HepG2 (cell line): ENCODE results near the gene LRRC51. TPM values are rescaled to one million over a fixed set of nuclear protein-coding genes. Genes with fewer than 3 reads are reported as not detected.

ENCODE experiments used
- ATAC-seq: fragments of 200-7000 bp; cut with Tn5 transposase; 3 replicates; pipeline ENCODE4 v1.9.1; 2020; ENCODE audit warnings: mild to moderate bottlenecking, moderate library complexity
- BruUV-seq: library from RNA; stranded (reverse); fragments of 400-500 nt; replicated peaks from 2 replicates; lab custom pipeline; 2021; lab: Mats Ljungman, UMichigan
- CTCF ChIA-PET: fragments of 300-600 bp; formaldehyde crosslinking; extraction: SDS; loops from one replicate; lab custom pipeline; 2021; ENCODE audit warnings: low total read pairs, inconsistent platforms, low intra/inter-chr PET ratio; lab: Yijun Ruan, JAX
- POLR2A ChIA-PET: fragments of 350-600 bp; sonication (Branson Sonifier 250); formaldehyde crosslinking; loops from one replicate; lab custom pipeline; 2020; ENCODE audit warnings: antibody characterized with exemption, inconsistent platforms; lab: Yijun Ruan, JAX
- DNase-seq: peaks from one replicate; pipeline ENCODE4 v3.0.0-alpha.2; 2015; ENCODE audit warnings: low spot score
- FAIRE-seq: peaks from 3 replicates; lab custom pipeline; 2011; peaks lifted over from hg19 to GRCh38; lab: Jason Lieb, UNC
- H2AFZ ChIP-seq: one replicate; pipeline ENCODE4 v1.6.1; 2011; ENCODE audit warnings: low read length, inconsistent platforms
- H3K27ac ChIP-seq: fragments of 300-600 bp; 3 replicates; pipeline ENCODE4 v1.8.0; 2011; ENCODE audit warnings: mixed run types, mild to moderate bottlenecking, mixed read lengths, low read length, inconsistent platforms; ENCODE audit not compliant: insufficient read depth; ENCODE audit errors: extremely low read length
- H3K27me3 ChIP-seq, 2 experiments: fragments of 200-600 bp in 1 of 2; 2 replicates in 1 of 2; 3 replicates in 1 of 2; pipeline versions ENCODE4 v1.6.0 to v1.8.0; 2011; ENCODE audit warnings: low read length in 2 of 2, mild to moderate bottlenecking in 2 of 2, moderate library complexity in 2 of 2, inconsistent platforms in 1 of 2; ENCODE audit not compliant: insufficient read depth in 2 of 2, control insufficient read depth in 1 of 2
- H3K36me3 ChIP-seq, 2 experiments: fragments of 200-600 bp in 1 of 2; replicated peaks in 1 of 2; 2 replicates in 1 of 2; 3 replicates in 1 of 2; pipeline versions ENCODE4 v1.5.1 to v1.8.0; 2011; ENCODE audit warnings: low read length in 2 of 2, inconsistent platforms in 1 of 2; ENCODE audit not compliant: insufficient read depth in 2 of 2, control insufficient read depth in 1 of 2
- H3K4me1 ChIP-seq: 2 replicates; pipeline ENCODE4 v1.5.1; 2012; ENCODE audit warnings: low read length, inconsistent platforms; ENCODE audit not compliant: insufficient read depth
- H3K4me2 ChIP-seq: 2 replicates; pipeline ENCODE4 v1.6.0; 2011; ENCODE audit warnings: low read depth, low read length, inconsistent platforms
- H3K4me3 ChIP-seq, 3 experiments: fragments of 200-600 bp in 1 of 3; sonication (generic), shearing (Covaris generic) in 1 of 3; replicated peaks in 1 of 3; 2 replicates each; pipeline ENCODE4 v1.5.1; 2011 to 2016; ENCODE audit warnings: low read length in 3 of 3, inconsistent platforms in 2 of 3, low read depth in 2 of 3, mild to moderate bottlenecking in 2 of 3, control low read depth in 1 of 3, mixed read lengths in 1 of 3; ENCODE audit not compliant: insufficient read depth in 1 of 3
- H3K79me2 ChIP-seq: one replicate; pipeline ENCODE4 v1.6.1; 2011; ENCODE audit warnings: low read length, inconsistent platforms; ENCODE audit not compliant: insufficient read depth
- H3K9ac ChIP-seq: 2 replicates; pipeline ENCODE4 v1.6.0; 2011; ENCODE audit warnings: mild to moderate bottlenecking, low read depth, low read length, inconsistent platforms; ENCODE audit not compliant: insufficient read depth
- H3K9me3 ChIP-seq: 2 replicates; pipeline ENCODE4 v1.5.1; 2012; ENCODE audit warnings: mild to moderate bottlenecking, low read length
- H4K20me1 ChIP-seq: 2 replicates; pipeline ENCODE4 v1.6.0; 2011; ENCODE audit warnings: inconsistent platforms, mild to moderate bottlenecking, low read length, moderate library complexity; ENCODE audit not compliant: insufficient read depth
- EEA1 ChIP-seq: sonication (generic); formaldehyde crosslinking; IDR thresholded peaks from 2 replicates; pipeline ENCODE4 v1.5.1; 2020; ENCODE audit warnings: mild to moderate bottlenecking, missing genetic modification reagents, borderline replicate concordance
- GABPA ChIP-seq, 2 experiments: IDR thresholded peaks; 2 replicates each; pipeline ENCODE4 v1.6.1; 2011 to 2016; ENCODE audit warnings: low read depth in 2 of 2, low read length in 1 of 2, missing biosample characterization in 1 of 2, missing genetic modification characterization in 1 of 2
- KDM3A ChIP-seq: IDR thresholded peaks from 2 replicates; pipeline ENCODE4 v1.6.1; 2018; ENCODE audit warnings: low read depth, missing compliant biosample characterization
- MZF1 ChIP-seq: sonication (generic); formaldehyde crosslinking; IDR thresholded peaks from 2 replicates; pipeline ENCODE4 v1.8.1; 2023; ENCODE audit warnings: mild to moderate bottlenecking, missing genetic modification reagents, borderline replicate concordance
- PAX8 ChIP-seq: sonication (generic); formaldehyde crosslinking; IDR thresholded peaks from 2 replicates; pipeline ENCODE4 v1.8.0; 2022; ENCODE audit warnings: mild to moderate bottlenecking, missing genetic modification reagents, borderline replicate concordance
- REPIN1 ChIP-seq: sonication (generic); formaldehyde crosslinking; IDR thresholded peaks from 2 replicates; pipeline ENCODE4 v1.8.0; 2022; ENCODE audit warnings: missing genetic modification reagents, low read depth, mild to moderate bottlenecking, borderline replicate concordance
- ZNF451 ChIP-seq: sonication (generic); formaldehyde crosslinking; IDR thresholded peaks from 2 replicates; pipeline ENCODE4 v1.5.0; 2020; ENCODE audit warnings: mild to moderate bottlenecking, missing genetic modification reagents
- ZNF776 ChIP-seq: sonication (generic); formaldehyde crosslinking; IDR thresholded peaks from 2 replicates; pipeline ENCODE4 v1.4.0; 2020; ENCODE audit warnings: mild to moderate bottlenecking, missing genetic modification reagents
- WGBS: methylation state at CpG from one replicate; pipeline ENCODE4 v1.1.6; 2017; ENCODE audit warnings: low lambda C conversion rate; 5-methylcytosine and 5-hydroxymethylcytosine counted together
- in situ Hi-C: cut with HindIII; loops from 2 replicates; pipeline ENCODE4 v1.10.0; 2017; ENCODE audit warnings: low pct_unique_long_range_greater_than_20kb; ENCODE audit not compliant: extremely low pct_ligation_motif_present
- intact Hi-C: fragments of 100-400 bp; cut with micrococcal nuclease; formaldehyde crosslinking; loops from one replicate; pipeline ENCODE4 v1.10.0; 2022; ENCODE audit not compliant: unreplicated experiment
- polyA plus RNA-seq, 8 experiments: library from polyadenylated mRNA; depleted of rRNA in 3 of 8; stranded (reverse) in 7 of 8; unstranded in 1 of 8; fragments of >200 nt; fragmentation: Illumina TruSeq in 4 of 8; extraction: Trizol in 4 of 8; gene quantifications; 2 replicates each; pipeline versions ENCODE4 v1.2.1 to v1.2.3, GENCODE V29; 2011 to 2016; ENCODE audit warnings: low read depth in 4 of 8, missing spikeins in 1 of 8, mixed read lengths in 1 of 8; ENCODE audit not compliant: insufficient read depth in 1 of 8
- total RNA-seq, 5 experiments: library from RNA; depleted of rRNA; stranded (reverse); fragments of >200 nt; fragmentation: Illumina TruSeq; extraction: Trizol; gene quantifications; 2 replicates each; pipeline ENCODE4 v1.2.3, GENCODE V29; 2016; ENCODE audit warnings: low read depth in 1 of 5
- TF ChIP-seq, protein P1 (sequence below): sonication (generic); formaldehyde crosslinking; IDR thresholded peaks from 2 replicates; pipeline ENCODE4 v1.4.0; 2020; ENCODE audit warnings: missing genetic modification reagents
- TF ChIP-seq, protein P2 (sequence below): sonication (generic); formaldehyde crosslinking; IDR thresholded peaks from 2 replicates; pipeline ENCODE4 v1.5.0; 2020; ENCODE audit warnings: mild to moderate bottlenecking, missing genetic modification reagents
- TF ChIP-seq, protein P3 (sequence below): sonication (generic); formaldehyde crosslinking; IDR thresholded peaks from 2 replicates; pipeline ENCODE4 v1.5.0; 2020; ENCODE audit warnings: mild to moderate bottlenecking, missing genetic modification reagents
- TF ChIP-seq, protein P4 (sequence below): sonication (generic); formaldehyde crosslinking; IDR thresholded peaks from 2 replicates; pipeline ENCODE4 v1.4.0; 2020; ENCODE audit warnings: missing genetic modification reagents

Gene LRRC51
- total and polyA plus RNA-seq, 2 of the 13 experiments (the other 11 are each of a cell fraction or from before 2014, with no cell fraction given), result 5.3 to 6.0 TPM

DNA sequence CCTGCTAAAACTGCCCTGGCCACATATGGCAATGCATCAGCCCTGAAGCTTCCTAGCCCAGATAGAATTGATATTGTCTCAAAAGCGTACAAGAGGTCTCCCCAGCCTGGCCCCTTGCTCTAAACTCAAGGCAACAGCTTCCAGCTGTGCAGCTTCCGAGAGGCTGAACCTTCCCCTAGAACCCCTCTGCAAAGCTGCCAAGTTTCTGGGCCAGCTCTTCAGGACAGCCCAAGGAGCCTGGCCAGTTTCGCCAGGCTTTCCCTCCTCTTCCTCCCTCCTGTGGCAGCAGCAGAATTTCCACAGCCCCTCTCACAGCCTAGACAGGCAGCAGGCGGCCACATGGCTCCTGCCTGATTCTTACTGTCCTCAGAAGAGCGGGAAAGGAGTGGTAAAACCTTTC, 34.8 kb upstream of the LRRC51 start:
- no peak overlapping the region for H3K4me3 ChIP-seq
- no peaks in the 10 kb centered on the region for H4K20me1 ChIP-seq
- H3K4me2 ChIP-seq, result no peak overlapping the region
- H3K36me3 ChIP-seq, result peaks cover 3 to 14% of the 10 kb centered on the region in 2 experiments; a peak in 2 of 5 replicates
- ChIA-PET POLR2A (no interaction called here), CTCF (no interaction called here)
- no peaks in the 10 kb centered on the region for H3K9me3 ChIP-seq
- DNase-seq (no peak), FAIRE-seq (no peak), ATAC-seq (no peak)
- H3K9ac ChIP-seq, result no peak overlapping the region
- WGBS, result 93% methylated on average over 5 of the region's 5 CpGs
- BruUV-seq, result no TSS peak
- peaks cover 35% of the 10 kb centered on the region for H3K4me1 ChIP-seq
- no peak for TF ChIP-seq REPIN1 (CRISPR knock-in tag)
- TF ChIP-seq MZF1 (CRISPR knock-in tag), result no peak
- TF ChIP-seq KDM3A (CRISPR knock-in tag), result no peak
- no peak for TF ChIP-seq PAX8 (CRISPR knock-in tag)
- TF ChIP-seq EEA1 (CRISPR knock-in tag), result no peak
- TF ChIP-seq, protein P1, sequence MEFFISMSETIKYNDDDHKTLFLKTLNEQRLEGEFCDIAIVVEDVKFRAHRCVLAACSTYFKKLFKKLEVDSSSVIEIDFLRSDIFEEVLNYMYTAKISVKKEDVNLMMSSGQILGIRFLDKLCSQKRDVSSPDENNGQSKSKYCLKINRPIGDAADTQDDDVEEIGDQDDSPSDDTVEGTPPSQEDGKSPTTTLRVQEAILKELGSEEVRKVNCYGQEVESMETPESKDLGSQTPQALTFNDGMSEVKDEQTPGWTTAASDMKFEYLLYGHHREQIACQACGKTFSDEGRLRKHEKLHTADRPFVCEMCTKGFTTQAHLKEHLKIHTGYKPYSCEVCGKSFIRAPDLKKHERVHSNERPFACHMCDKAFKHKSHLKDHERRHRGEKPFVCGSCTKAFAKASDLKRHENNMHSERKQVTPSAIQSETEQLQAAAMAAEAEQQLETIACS, result no peak
- TF ChIP-seq, protein P2, sequence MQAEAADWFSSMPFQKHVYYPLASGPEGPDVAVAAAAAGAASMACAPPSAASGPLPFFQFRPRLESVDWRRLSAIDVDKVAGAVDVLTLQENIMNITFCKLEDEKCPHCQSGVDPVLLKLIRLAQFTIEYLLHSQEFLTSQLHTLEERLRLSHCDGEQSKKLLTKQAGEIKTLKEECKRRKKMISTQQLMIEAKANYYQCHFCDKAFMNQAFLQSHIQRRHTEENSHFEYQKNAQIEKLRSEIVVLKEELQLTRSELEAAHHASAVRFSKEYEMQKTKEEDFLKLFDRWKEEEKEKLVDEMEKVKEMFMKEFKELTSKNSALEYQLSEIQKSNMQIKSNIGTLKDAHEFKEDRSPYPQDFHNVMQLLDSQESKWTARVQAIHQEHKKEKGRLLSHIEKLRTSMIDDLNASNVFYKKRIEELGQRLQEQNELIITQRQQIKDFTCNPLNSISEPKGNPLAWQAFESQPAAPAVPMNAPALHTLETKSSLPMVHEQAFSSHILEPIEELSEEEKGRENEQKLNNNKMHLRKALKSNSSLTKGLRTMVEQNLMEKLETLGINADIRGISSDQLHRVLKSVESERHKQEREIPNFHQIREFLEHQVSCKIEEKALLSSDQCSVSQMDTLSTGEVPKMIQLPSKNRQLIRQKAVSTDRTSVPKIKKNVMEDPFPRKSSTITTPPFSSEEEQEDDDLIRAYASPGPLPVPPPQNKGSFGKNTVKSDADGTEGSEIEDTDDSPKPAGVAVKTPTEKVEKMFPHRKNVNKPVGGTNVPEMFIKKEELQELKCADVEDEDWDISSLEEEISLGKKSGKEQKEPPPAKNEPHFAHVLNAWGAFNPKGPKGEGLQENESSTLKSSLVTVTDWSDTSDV (CRISPR knock-in tag), result no peak
- TF ChIP-seq GABPA (IDR thresholded peaks at IDR 0.05; ENCODE audit: low read depth, low read length), result no peak
- no peak for TF ChIP-seq GABPA (CRISPR knock-in tag; IDR thresholded peaks at IDR 0.05; ENCODE audit: low read depth)
- TF ChIP-seq ZNF776 (CRISPR knock-in tag), result no peak
- TF ChIP-seq, protein P3, sequence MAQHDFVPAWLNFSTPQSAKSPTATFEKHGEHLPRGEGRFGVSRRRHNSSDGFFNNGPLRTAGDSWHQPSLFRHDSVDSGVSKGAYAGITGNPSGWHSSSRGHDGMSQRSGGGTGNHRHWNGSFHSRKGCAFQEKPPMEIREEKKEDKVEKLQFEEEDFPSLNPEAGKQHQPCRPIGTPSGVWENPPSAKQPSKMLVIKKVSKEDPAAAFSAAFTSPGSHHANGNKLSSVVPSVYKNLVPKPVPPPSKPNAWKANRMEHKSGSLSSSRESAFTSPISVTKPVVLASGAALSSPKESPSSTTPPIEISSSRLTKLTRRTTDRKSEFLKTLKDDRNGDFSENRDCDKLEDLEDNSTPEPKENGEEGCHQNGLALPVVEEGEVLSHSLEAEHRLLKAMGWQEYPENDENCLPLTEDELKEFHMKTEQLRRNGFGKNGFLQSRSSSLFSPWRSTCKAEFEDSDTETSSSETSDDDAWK (CRISPR knock-in tag), result no peak
- no peak for TF ChIP-seq ZNF451
- TF ChIP-seq, protein P4, sequence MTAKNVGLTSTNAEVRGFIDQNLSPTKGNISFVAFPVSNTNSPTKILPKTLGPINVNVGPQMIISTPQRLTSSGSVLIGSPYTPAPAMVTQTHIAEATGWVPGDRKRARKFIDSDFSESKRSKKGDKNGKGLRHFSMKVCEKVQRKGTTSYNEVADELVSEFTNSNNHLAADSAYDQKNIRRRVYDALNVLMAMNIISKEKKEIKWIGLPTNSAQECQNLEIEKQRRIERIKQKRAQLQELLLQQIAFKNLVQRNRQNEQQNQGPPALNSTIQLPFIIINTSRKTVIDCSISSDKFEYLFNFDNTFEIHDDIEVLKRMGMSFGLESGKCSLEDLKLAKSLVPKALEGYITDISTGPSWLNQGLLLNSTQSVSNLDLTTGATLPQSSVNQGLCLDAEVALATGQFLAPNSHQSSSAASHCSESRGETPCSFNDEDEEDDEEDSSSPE (CRISPR knock-in tag), result no peak
- peaks cover 22% of the 10 kb centered on the region for H3K79me2 ChIP-seq
- intact Hi-C loops (no loop called here), in situ Hi-C loops (no loop called here)
- no peak overlapping the region for H2AFZ ChIP-seq
- H3K27ac ChIP-seq, result no peak overlapping the region
- no peaks in the 10 kb centered on the region; a peak in 1 of 5 replicates for H3K27me3 ChIP-seq
